Iris pigment epithelial cell (primary cell): ENCODE data around the gene CYP46A1.

Experiments
- DNase-seq: peaks from one replicate; pipeline ENCODE4 v3.0.0-alpha.2; 2011; ENCODE audit warnings: low read depth

The CYP46A1 gene

GRCh38 chr14:99744199-99744872, 60.2 kb downstream of the CYP46A1 start:
- peak; percentile 55 for DNase-seq

GRCh38 chr14:99744873-99745224, 60.8 kb downstream of the CYP46A1 start:
- DNase-seq = no peak

- peak; percentile 59 for DNase-seq
Observed at GRCh38 chr14:99745307-99745951, 61.3 kb downstream of the CYP46A1 start.

GRCh38 chr14:99747167-99747566, 63.1 kb downstream of the CYP46A1 start:
- no peak for DNase-seq

- no peak for DNase-seq
Observed at GRCh38 chr14:99747582-99748330, 63.7 kb downstream of the CYP46A1 start.

GRCh38 chr14:99748529-99748928, 64.4 kb downstream of the CYP46A1 start:
- DNase-seq = no peak

- DNase-seq = no peak
Observed at GRCh38 chr14:99749142-99749541, 65.0 kb downstream of the CYP46A1 start.

GRCh38 chr14:99749763-99750715, 65.9 kb downstream of the CYP46A1 start:
- DNase-seq = no peak

GRCh38 chr14:99750746-99751450, 66.8 kb downstream of the CYP46A1 start:
- no peak for DNase-seq

- DNase-seq = peak; percentile 45
Observed at GRCh38 chr14:99751539-99752485, 67.7 kb downstream of the CYP46A1 start.

GRCh38 chr14:99752486-99753121, 68.5 kb downstream of the CYP46A1 start:
- peak; percentile 77 for DNase-seq

- no peak for DNase-seq
Observed at GRCh38 chr14:99753225-99754140, 69.4 kb downstream of the CYP46A1 start.

- no peak for DNase-seq
Observed at GRCh38 chr14:99754141-99755067, 70.3 kb downstream of the CYP46A1 start.

GRCh38 chr14:99755068-99755405, 70.9 kb downstream of the CYP46A1 start:
- DNase-seq = no peak

GRCh38 chr14:99755629-99756603, 71.8 kb downstream of the CYP46A1 start:
- peak; percentile 95 for DNase-seq

- DNase-seq = no peak
Observed at GRCh38 chr14:99756796-99757195, 72.7 kb downstream of the CYP46A1 start.
